GM18526 (cell line): ENCODE measurements around the gene ZFP1.

Experiments
- POLR2A ChIP-seq: IDR thresholded peaks from 3 replicates; pipeline ENCODE4 v1.6.1; 2011; ENCODE audit not compliant: insufficient read length; ENCODE audit errors: extremely low read depth

Gene ZFP1

DNA sequence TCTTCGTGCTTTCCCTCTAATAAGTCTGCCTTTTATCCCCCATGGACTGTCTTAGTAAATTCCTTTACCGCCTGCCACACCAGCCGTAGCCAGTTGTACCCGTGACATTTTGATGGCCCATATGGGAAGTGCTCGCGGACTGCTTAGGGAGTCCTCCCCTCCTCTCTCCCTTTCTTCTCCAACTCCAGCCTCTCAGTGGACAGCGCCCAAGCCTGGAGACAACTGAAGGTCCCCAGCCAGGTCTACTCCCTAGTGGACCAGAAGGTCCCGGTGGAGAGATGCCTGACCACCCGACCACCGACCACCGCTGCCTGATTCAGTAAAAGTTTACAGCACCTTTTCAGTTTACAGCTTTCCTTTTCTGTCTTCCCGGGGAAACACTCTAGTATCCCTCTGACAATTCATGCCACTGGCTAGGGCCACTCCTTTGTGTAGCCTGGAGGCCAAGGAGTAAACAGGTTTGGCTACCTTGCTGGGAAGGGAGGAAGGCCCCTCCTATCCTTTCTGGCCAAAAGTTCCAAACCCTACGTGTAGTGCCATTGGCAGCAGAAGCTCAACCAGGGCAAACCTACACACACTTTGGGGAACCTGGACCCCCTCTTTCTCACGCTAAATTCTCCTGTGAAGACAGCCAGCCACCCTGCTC, 40.6 kb downstream of the ZFP1 start:
- TF ChIP-seq POLR2A, result no peak

DNA sequence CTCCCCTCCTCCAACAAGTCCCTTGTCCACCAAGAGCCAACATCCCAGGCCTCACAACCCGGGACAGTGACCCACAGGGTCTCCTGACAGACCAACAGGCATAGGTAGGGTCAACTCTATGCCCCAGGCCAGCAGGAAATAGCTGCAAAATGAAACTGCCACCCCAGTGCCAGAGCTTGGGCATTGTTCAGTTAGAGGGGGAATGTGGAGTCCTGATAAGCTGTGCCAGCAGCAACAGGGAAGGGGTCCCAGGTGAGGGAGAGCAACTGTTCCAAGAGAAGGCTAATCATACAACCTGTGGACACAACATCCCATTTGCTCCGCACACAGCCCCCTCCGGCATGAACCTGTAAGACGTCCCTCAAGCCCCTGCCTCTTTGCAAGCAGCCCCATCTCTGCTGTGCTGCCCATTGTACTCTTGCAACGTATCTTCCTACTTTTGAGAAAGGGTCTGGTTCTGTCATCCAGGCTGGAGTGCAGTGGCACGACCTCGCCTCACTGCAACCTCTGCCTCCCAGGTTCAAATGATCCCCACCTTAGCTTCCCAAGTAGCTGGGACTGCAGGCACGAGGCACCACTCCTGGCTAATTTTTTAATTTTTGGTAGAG, 41.4 kb downstream of the ZFP1 start:
- no peak for TF ChIP-seq POLR2A

DNA sequence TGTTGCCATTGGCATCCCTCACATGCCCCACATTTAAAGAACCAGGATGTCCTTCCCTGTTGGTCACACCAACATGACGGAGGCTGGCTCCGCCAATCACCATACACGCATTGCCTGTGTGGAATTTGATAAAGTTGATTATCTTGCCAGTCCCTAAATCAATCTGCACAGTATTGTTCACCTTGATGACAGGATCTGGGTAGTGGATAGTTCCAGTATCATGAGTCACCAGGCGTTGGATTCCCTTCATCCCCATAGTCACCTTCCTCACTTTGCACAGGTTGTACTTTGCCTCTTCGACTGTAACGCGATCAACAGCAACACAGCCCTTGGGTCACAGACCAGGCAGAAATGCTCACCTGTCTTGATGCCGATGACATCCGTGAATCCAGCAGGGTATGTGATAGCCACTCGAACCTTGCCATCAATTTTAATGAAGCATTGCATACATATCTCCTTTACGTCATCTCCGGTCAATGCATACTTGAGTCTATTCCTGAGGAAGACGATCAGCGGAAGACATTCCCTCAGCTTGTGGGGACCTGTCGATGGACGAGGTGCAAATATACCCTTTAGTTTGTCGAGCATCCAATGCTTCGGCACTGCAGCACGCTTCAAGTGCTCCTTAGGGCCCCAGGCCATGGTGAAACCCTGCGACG, 44.4 kb downstream of the ZFP1 start:
- TF ChIP-seq POLR2A, result no peak

DNA sequence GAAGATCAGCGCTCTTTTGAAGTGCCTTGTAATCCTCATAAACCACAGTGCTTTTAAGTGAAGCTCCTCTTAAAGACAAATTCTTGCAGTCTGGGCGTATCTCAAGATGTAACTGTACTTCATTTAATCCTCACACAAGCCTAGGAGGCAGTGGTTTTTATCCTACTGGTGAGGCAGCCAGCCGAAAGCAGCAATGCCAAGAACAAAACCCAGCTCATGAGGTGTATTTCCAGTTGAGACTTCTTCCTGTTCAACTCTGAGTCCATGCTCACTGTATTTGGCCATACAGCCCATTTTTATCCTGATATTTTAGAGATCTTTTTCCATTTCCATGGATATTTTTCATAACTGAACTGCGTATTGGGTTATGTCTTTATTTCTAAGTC, 44.9 kb downstream of the ZFP1 start:
- no peak for TF ChIP-seq POLR2A

- TF ChIP-seq POLR2A, result no peak
Measured at GRCh38 chr16:75193730-75194444, 45.6 kb downstream of the ZFP1 start.

GRCh38 chr16:75195811-75196790, 47.8 kb downstream of the ZFP1 start:
- TF ChIP-seq POLR2A, result no peak

DNA sequence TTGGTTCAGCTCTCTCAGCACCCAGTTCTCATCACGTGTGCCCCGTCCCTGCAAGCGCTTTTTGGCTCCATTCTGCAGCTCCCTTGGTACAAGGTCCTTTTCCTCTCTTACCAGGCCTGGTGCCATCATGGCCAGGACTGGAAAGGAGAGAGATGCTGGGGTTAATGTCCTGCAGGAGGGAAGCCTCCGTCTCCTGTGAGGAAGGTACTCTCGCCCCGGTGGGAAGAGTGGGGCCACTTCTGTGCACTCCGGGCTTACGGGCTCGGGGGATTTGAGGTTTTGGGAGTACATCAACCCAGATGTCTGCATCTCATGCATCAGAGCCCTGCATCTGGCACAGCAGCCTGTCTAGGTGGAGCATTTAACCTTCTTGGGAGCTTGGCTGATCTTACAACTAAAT, 48.5 kb downstream of the ZFP1 start:
- no peak for TF ChIP-seq POLR2A

GRCh38 chr16:75197522-75198134, 49.3 kb downstream of the ZFP1 start:
- TF ChIP-seq POLR2A, result no peak

GRCh38 chr16:75198135-75198600, 49.8 kb downstream of the ZFP1 start:
- TF ChIP-seq POLR2A, result no peak

DNA sequence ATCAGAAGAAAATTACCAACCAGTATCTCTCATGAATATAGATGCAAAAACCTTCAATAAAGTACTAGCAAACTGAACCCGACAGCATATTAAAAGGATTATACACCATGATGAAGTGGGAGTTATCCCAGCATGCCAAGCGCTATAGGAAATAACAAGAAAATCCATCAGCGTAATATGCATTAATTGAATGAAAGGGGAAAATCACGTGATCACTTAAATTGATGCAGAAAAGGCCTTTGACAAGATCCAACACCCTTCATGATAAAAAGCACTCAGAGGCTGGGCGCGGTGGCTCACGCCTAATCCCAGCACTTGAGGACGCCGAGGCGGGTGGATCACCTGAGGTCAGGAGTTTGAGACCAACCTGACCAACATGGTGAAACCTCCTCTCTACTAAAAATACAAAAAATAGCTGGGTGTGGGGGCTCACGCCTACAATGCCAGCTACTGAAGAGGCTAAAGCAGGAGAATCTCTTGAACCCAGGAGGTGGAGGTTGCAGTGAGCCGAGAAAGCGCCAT, 53.8 kb downstream of the ZFP1 start:
- no peak for TF ChIP-seq POLR2A

DNA sequence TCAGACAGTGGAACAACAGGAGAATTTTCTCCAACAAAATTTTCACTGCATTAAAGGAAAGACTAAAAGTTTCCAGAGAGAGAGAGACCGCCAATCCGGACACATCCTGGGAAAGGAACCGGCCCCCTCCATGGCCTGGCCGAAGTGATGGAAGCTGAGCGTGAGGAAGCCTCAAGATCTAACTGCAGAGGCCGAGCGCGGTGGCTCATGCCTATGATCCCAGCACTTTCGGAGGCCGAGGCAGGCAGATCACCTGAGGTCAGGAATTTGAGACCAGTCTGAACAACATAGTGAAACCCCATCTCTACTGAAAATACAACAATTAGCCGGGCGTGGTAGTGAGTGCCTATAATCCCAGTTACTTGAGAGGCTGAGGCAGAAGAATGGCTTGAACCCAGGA, 54.8 kb downstream of the ZFP1 start:
- TF ChIP-seq POLR2A, result no peak

DNA sequence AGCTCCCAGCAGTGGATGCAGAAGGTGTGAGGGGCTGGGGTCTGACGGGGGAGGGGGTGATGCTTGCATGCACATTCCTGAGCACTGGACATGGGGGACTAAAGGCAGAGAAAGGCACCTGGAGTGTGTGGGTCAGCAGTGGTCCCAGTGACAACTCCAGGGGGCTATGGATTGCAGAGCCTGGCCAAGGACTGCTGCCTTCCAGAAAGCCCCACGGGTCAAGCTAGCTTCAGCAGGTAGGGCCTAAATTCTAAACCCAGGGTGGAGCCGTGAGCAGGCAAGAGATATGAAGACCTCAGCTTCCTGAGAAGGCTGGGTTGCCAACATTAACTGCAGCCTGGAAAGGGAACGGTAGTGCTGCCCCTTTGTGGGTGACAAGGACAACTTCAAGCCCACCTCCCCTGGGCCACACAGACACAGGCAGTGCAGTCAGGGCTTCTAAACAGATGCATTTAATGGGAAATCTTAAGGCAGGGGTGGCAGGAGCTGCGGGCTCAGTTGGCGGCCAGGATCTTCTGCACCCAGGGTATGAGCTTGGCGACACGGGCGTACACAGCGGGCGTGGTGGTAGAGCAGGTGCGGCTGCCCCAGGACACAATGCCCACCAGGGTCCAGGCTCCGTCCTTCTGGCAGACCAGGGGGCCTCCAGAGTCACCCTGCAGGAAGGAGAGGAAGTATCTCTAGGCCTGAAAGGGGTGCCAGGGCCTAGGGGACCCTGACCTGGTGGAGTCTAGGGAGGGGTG, 55.5 kb downstream of the ZFP1 start:
- no peak for TF ChIP-seq POLR2A

DNA sequence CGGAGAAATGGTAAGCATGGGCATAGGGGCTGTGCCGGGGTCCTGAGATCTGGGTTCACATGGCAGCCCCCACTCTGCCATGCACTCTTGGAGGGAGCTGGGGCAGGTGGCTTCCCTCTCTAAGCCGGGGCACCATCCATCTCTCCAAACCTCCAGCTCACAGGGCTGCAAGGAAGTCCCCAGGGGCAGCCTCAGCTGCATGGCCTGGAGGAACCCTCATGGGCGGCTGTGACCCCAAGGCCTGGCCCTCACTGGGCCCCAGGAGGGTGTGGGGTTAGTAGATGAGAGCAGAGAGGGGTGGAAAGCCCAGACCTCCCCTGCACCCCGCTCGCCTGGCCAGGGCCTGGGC, 56.1 kb downstream of the ZFP1 start:
- no peak for TF ChIP-seq POLR2A
